ENCODE results near the gene CNTNAP5. TPM values are rescaled to one million over a fixed set of nuclear protein-coding genes. Genes with fewer than 3 reads are reported as not detected.

Gene CNTNAP5
- total and polyA plus RNA-seq, 9 of the 15 experiments (the other 6 are each of a cell fraction or from before 2014, with no cell fraction given), result not detected

GRCh38 chr2:124797049-124797448 is 772.0 kb downstream of the CNTNAP5 start (continued):
- no peak for TF ChIP-seq UBTF (IDR thresholded peaks at IDR 0.05; ENCODE audit: borderline replicate concordance in 1 of 2, low read depth in 2 of 2, low read length in 2 of 2)
- no peak for TF ChIP-seq RFX1 (IDR thresholded peaks at IDR 0.05)
- TF ChIP-seq TSHZ1 (CRISPR knock-in tag; IDR thresholded peaks at IDR 0.05), result no peak
- TF ChIP-seq SMARCA5 (IDR thresholded peaks at IDR 0.05), result no peak

GRCh38 chr2:124798551-124798950 is 773.5 kb downstream of the CNTNAP5 start:
- H2AFZ ChIP-seq (ENCODE audit: low read depth, low read length), result no peak overlapping the region
- ChIA-PET CTCF (ENCODE audit: low intra/inter-chr PET ratio) (no interaction called here), POLR2A (no interaction called here)
- FAIRE-seq (no peak), DNase-seq (ENCODE audit: extremely low read depth in 1 of 4, low spot score in 3 of 4) (no peak), ATAC-seq (no peak)
- TF ChIP-seq MYNN (IDR thresholded peaks at IDR 0.05) (no peak), MYNN (CRISPR knock-in tag; IDR thresholded peaks at IDR 0.05) (no peak), PREB (CRISPR knock-in tag; IDR thresholded peaks at IDR 0.05) (no peak), BCLAF1 (IDR thresholded peaks at IDR 0.05; ENCODE audit: borderline replicate concordance in 1 of 2, control insufficient read depth in 1 of 2, low read depth in 2 of 2, low read length in 1 of 2) (no peak)
- in situ Hi-C loops (cut with MboI), result no loop called here
- BruUV-seq (replicated peaks), result no TSS peak
- no peaks in the 10 kb centered on the region for H3K36me3 ChIP-seq (ENCODE audit: control insufficient read depth, insufficient read depth, low read length)
- H3K9me1 ChIP-seq (ENCODE audit: control insufficient read depth, insufficient read depth, low read length), result no peaks in the 10 kb centered on the region
- no peak overlapping the region for H3K27ac ChIP-seq (ENCODE audit: extremely low read depth, low read depth, low read length)
- no peaks in the 10 kb centered on the region; the same call in 1 of the 2 replicates for H3K9me3 ChIP-seq (replicated peaks; ENCODE audit: control insufficient read depth, insufficient read depth, low read depth, low read length)
- H3K4me2 ChIP-seq (ENCODE audit: insufficient read depth, low read length), result no peak overlapping the region
- intact Hi-C loops (cut with micrococcal nuclease), result no loop called here
- no peaks in the 10 kb centered on the region for H3K79me2 ChIP-seq (ENCODE audit: control insufficient read depth, insufficient read depth, low read length)
- no peaks in the 10 kb centered on the region for H3K27me3 ChIP-seq (ENCODE audit: control insufficient read depth in 2 of 2, insufficient read depth in 2 of 2, low read length in 2 of 2)
- H3K4me3 ChIP-seq, result no peak overlapping the region
- H4K20me1 ChIP-seq (replicated peaks; ENCODE audit: control insufficient read depth, insufficient read depth, low read length), result no peaks in the 10 kb centered on the region
- no peaks in the 10 kb centered on the region for H3K4me1 ChIP-seq (replicated peaks in 1 of 2; ENCODE audit: control insufficient read depth in 2 of 2, insufficient read depth in 2 of 2, low read length in 2 of 2)
- WGBS (ENCODE audit: insufficient coverage, low coverage, missing lambda C conversion rate), result 6% methylated on average over 1 of the region's 1 CpG
- no peak overlapping the region for H3K9ac ChIP-seq (ENCODE audit: insufficient read depth in 1 of 2, low read depth in 2 of 2, low read length in 2 of 2)

Data from K562 (cell line).